ACHN (cell line): ENCODE results near the gene KAZALD1.

Experiments used
- DNase-seq: peaks from one replicate; pipeline ENCODE4 v3.0.0-alpha.2; 2015
- in situ Hi-C: cut with HindIII; loops from 2 replicates; pipeline ENCODE4 v1.10.0; 2017; ENCODE audit warnings: low sequenced_read_pairs, low pct_ligation_motif_present, low pct_unique_long_range_greater_than_20kb

KAZALD1 gene

GRCh38 chr10:101085846-101086245 is 24.1 kb downstream of the KAZALD1 start:
- in situ Hi-C loops, result no loop called here
- DNase-seq, result no peak

- no peak for DNase-seq
- in situ Hi-C loops, result no loop called here
These were observed 25.6 kb downstream of the KAZALD1 start for GRCh38 chr10:101087376-101087775.

GRCh38 chr10:101087965-101088364 is 26.2 kb downstream of the KAZALD1 start:
- no peak for DNase-seq
- in situ Hi-C loops, result no loop called here

GRCh38 chr10:101089520-101090299 is 27.9 kb downstream of the KAZALD1 start:
- no peak for DNase-seq
- in situ Hi-C loops, result no loop called here

GRCh38 chr10:101090597-101090996 is 28.8 kb downstream of the KAZALD1 start:
- no peak for DNase-seq
- in situ Hi-C loops, result no loop called here

- peak; percentile 55 for DNase-seq
- in situ Hi-C loops, result no loop called here
These were observed 29.9 kb downstream of the KAZALD1 start for GRCh38 chr10:101091546-101092290.

GRCh38 chr10:101092881-101093354 is 31.1 kb downstream of the KAZALD1 start:
- in situ Hi-C loops, result no loop called here

GRCh38 chr10:101094121-101094879 is 32.5 kb downstream of the KAZALD1 start:
- in situ Hi-C loops, result no loop called here
- no peak for DNase-seq

More at GRCh38 chr10:101092881-101093354, 31.1 kb downstream of the KAZALD1 start:
- DNase-seq, result no peak

- no peak for DNase-seq
- in situ Hi-C loops, result no loop called here
These were observed 33.2 kb downstream of the KAZALD1 start for GRCh38 chr10:101095004-101095403.

GRCh38 chr10:101095550-101096213 is 33.9 kb downstream of the KAZALD1 start:
- DNase-seq, result peak; percentile 82
- in situ Hi-C loops, result no loop called here

GRCh38 chr10:101096378-101096777 is 34.6 kb downstream of the KAZALD1 start:
- no peak for DNase-seq
- in situ Hi-C loops, result no loop called here

- in situ Hi-C loops, result no loop called here
- no peak for DNase-seq
These were observed 36.1 kb downstream of the KAZALD1 start for GRCh38 chr10:101097881-101098280.

- in situ Hi-C loops, result no loop called here
- DNase-seq, result no peak
These were observed 38.1 kb downstream of the KAZALD1 start for GRCh38 chr10:101099901-101100300.

- in situ Hi-C loops, result no loop called here
- DNase-seq, result no peak
These were observed 39.6 kb downstream of the KAZALD1 start for GRCh38 chr10:101101372-101101881.

- no peak for DNase-seq
These were observed 41.6 kb downstream of the KAZALD1 start for GRCh38 chr10:101103430-101103829.

GRCh38 chr10:101106351-101106750 is 44.6 kb downstream of the KAZALD1 start:
- in situ Hi-C loops, result no loop called here
- no peak for DNase-seq

More at GRCh38 chr10:101103430-101103829, 41.6 kb downstream of the KAZALD1 start:
- in situ Hi-C loops, result no loop called here

- no peak for DNase-seq
- in situ Hi-C loops, result no loop called here
These were observed 46.0 kb downstream of the KAZALD1 start for GRCh38 chr10:101107771-101108170.

- DNase-seq, result no peak
- in situ Hi-C loops, result no loop called here
These were observed 49.2 kb downstream of the KAZALD1 start for GRCh38 chr10:101110856-101111523.
